C4-2B (cell line): ENCODE measurements around the gene RRAD.

Source experiments
- H3K27ac ChIP-seq: fragments of 450-650 bp; 2 replicates; pipeline ENCODE4 v1.5.1; 2017
- ZFX ChIP-seq: fragments of 450-650 bp; IDR thresholded peaks from 2 replicates; pipeline ENCODE4 v1.6.1; 2017
- TF ChIP-seq, protein P1 (sequence below): fragments of 450-650 bp; conservative IDR thresholded peaks from 2 replicates; pipeline ENCODE4 v1.5.1; 2017; ENCODE audit warnings: mild to moderate bottlenecking

The RRAD gene

DNA sequence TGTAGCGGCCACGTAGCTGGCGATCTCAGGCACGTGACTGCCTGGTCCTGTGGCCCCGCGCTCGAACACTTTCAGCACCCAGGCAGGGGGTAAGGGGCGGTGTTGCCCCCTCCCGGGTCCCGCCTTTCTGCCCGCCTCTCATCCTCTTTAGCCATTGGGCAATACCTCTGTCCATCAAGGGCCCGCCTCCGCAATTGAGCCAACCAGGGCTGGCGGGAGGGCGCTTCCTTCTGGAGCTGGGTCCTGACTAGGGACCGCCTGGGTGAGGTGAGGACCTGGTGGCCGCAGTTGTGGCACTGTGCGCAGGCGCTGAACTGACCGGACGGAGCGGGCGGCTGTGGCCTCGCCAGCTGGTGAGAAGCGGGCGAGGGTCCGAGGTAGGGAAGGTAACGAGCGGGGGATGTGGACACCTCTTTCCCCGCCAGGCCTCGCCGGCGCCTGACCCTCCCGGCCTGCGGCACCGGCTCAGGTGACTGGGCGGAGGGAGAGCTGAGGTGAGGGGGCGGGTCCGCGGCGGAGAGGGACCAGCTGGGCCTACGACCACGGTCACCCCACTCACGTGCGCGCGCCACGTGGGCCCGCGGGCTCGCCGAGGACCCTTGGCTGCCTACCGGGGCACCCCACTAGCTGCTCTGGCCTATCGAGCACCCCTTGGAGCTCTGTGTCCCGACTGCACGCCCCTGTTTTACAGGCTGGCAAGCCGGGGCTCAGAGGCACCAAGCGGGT is 44.9 kb downstream of the RRAD start, which contains the start of gene PDP2:
Gene PDP2, plus strand, starts transcription at position 228 of the 726 bp plus-strand sequence. CDS start 3,770 bp downstream, outside the sequence.
- H3K27ac ChIP-seq: peak within 1 kb of the TSS; percentile 88
- TF ChIP-seq, protein P1, sequence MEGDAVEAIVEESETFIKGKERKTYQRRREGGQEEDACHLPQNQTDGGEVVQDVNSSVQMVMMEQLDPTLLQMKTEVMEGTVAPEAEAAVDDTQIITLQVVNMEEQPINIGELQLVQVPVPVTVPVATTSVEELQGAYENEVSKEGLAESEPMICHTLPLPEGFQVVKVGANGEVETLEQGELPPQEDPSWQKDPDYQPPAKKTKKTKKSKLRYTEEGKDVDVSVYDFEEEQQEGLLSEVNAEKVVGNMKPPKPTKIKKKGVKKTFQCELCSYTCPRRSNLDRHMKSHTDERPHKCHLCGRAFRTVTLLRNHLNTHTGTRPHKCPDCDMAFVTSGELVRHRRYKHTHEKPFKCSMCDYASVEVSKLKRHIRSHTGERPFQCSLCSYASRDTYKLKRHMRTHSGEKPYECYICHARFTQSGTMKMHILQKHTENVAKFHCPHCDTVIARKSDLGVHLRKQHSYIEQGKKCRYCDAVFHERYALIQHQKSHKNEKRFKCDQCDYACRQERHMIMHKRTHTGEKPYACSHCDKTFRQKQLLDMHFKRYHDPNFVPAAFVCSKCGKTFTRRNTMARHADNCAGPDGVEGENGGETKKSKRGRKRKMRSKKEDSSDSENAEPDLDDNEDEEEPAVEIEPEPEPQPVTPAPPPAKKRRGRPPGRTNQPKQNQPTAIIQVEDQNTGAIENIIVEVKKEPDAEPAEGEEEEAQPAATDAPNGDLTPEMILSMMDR: no peak
- peak; percentile 85 for TF ChIP-seq ZFX

DNA sequence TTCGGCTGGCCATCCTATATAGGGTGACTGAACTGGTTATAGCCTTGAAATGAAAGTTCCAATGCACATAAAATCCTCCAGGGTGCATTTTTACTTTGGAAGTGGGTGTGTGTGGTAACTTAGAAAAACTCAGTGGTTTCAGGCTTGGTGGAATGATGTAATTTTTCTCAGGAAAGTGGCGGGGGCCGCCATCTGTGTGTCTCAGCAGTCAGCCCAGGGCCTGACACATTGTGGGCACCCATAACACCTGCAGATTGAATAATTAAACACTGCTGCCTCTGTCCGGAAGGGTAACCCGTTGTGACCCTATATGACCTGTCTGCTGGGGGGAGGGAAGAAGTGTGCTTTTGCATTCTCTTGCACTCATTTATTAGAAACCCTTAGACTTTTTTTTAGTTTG is 47.3 kb downstream of the RRAD start:
- TF ChIP-seq, protein P1: no peak
- TF ChIP-seq ZFX: no peak
- no peak overlapping the region for H3K27ac ChIP-seq

DNA sequence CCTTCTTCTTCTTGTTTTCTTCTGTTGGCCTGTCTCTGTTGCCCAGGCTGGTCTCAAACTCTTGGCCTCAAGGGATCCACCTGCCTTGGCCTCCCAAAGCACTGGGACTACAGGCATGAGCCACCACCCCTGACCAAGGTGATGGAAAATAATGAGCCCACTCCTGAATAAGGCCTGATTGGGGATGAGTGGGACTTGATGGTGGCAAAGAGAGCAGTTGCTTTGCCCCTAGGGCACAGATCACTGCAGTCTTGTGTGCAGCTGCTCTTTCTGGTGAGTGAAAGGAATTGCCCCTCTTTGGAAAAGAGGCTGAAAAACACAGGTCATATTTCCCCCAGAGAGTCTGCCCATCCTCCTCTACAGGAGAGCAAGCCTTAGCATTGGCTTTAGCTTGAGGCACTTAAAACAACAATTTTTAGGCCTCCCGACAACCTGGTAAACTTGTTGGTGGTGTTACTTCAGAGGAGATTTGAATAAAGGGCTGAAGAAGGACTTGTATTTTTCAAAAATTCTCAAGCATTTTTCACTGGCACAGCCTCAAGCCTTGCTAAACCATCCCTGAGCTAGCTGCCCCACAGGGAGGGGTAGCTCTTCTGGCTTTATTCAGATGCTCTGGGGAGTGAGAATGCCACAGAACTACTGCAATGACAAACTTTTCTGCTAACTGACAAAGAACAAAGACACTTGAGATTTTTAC is 51.1 kb downstream of the RRAD start:
- H3K27ac ChIP-seq: no peak overlapping the region

DNA sequence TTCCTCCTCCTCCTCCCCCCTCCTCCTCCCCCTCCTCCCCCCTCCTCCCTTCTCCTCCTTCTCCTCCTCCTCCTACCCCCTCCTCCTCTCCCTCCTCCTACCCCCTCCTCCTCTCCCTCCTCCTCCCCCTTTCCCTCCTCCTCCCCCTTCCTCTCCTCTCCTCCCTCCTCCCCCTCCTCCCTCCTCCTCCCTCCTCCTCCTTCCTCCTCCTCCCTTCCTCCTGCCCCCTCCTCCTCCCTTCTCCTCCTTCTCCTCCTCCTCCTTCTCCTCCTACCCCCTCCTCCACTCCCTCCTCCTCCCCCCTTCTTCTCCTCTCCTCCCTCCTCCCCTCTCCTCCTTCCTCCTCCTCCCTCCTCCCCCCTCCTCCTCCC is 51.7 kb downstream of the RRAD start:
- no peak overlapping the region for H3K27ac ChIP-seq
- TF ChIP-seq, protein P1: no peak
- TF ChIP-seq ZFX: no peak

More for the DNA sequence above, 51.1 kb downstream of the RRAD start:
- TF ChIP-seq ZFX: no peak
- TF ChIP-seq, protein P1: no peak

DNA sequence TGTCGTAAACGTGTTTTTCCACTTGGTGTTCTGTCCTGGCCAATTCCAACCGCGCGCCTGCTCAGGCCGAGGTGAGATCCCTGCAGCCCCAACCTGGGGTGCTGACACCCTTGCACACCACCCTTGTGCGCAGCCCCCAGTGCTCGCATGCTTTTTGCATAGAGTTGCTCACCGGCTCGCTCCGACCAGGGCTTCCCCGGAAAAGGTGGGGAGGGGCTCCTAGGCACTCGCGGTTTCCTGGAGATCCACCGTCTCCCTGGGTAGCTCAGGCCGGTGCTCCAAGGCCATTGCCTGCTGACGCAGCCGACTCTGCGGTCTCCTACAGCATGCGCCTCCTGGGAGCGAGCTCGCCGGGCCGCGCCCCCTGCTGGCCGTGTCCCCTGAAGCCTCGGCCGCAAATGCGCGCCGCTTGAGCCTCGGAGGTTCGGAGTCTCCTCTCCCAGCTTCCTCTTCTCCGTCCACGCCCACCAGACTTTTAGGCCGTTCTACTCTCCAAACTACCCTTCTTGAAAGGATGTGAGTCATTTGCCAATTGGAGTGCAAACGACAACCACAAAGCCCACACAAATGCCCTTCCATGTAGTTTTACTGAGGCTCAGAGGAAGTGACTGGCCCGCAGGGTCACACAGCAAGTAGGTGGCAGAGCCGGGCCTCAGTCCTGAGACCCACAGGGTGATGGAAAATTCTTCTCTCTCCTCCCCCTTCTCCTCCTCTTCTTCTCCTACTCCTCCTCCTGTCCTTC is 52.2 kb downstream of the RRAD start:
- TF ChIP-seq ZFX: 0 out of 2 replicates have a peak, but pooled peaks have one; percentile 30
- TF ChIP-seq, protein P1: peak; percentile 95
- peak overlapping the region; percentile 56 for H3K27ac ChIP-seq

DNA sequence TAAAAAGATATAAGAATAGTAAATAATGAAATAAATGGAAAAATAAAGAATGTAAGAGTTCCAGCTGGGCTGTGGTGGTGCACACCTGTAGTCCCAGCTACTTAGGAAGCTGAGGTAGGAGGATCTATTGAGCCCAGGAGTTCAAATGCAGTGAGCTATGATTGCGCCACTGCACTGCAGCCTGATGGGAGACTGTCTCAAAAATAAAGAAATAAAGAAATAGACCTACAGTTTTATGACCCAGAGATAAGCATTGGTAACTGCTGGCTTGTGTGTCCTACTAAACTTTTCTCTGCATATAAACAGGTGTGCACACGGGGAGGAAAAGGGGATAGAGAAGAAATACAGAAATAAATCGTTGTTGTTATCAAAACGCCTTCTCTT is 52.8 kb downstream of the RRAD start:
- H3K27ac ChIP-seq: peak overlapping the region; percentile 56

More for the DNA sequence above, 52.8 kb downstream of the RRAD start:
- no peak for TF ChIP-seq ZFX
- TF ChIP-seq, protein P1: no peak
